ENCODE results near the gene TRAF3IP1.
"Not testable (repeated sequence)": the region's sequence is repeated elsewhere in the genome, so short reads cannot be mapped to it uniquely, and the experiment has no call there.

The TRAF3IP1 gene

DNA sequence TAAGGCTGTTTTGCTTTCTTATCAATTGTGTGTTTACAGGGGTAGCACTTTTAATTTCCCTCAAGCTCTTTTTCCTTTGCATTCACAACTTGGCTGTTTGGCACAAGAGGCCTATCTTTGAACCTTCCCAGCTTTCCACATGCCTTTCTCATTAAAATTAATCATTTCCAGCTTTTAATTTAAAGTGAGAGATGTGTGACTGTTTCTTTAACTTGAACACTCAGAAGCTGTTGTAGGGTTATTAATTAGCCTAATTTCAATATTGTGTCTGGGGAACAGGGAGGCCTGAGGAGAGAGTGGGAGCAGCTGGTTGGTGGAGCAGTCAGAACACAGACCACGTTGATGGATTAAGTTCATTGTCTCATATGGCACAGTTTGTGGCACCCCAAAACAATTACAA lies 111.1 kb downstream of the TRAF3IP1 start:
- no peak for DNase-seq

DNA sequence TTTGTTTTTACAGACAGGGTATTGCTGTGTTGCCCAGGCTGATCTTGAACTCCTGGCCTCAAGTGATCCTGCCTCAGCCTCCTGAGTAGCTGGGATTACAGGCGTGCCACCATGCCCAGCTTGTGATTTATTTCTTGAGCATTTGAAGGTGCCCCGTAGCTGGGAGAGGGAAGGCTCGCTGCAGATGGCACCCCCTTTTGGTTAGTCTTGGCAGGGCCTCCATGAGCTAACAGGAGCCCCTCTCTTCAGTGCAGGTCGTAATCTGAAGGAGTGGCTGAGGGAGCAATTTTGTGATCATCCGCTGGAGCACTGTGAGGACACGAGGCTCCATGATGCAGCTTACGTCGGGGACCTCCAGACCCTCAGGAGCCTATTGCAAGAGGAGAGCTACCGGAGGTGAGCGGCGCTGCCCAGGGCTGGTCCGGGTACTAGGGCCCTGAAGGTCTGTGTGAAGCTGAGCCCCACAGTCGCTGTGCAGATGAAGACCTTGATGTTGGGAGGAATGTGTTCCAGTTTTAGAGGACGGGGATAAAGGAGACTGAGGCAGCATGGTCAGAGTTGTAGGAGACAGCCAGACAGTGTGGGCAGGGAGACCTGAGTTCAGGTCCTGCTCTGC lies 113.1 kb downstream of the TRAF3IP1 start:
- no peak for DNase-seq

DNA sequence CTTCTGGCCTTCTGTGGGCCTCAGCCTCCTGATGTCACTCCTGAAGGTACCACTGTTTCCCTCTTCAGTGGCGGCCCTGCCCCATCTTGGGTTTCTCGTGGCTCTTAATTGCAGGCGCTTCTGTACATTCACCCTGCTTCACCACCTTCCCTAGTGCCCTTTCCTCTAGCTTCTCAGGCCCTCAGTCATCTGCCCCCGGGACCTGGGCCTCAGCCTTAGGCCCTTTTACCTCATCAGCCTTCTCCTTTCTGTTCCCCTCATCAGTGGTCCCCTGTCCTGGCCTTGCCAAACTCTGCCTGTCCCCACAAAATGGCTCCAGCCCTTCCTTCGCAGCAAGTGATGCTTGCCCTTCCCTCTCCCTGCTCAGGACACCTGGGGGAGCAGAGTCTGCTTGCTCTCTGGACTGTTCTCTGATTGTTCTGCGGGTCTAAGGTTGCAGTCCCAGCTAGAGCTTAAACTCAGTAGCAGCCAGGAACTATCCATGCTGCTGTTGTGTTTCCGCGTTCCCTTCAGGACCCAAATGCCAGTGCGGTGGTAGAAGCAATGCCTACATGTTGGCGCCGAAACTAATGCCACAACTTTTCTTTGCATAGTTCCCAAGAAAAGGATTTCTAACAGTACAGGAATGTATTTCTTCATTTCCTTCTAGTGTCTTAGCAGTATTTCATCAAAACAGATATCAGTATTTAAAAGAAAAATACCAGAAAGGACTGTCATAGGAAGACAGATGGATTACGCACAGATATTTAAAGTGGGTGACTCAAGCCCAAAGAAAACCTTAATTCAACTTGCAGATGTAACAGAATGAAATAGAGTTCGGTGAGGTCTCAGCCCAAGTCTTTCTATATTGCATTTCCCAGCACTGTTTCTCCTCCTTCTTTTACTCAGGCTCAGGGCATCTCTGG lies 113.9 kb downstream of the TRAF3IP1 start:
- no peak for DNase-seq

DNA sequence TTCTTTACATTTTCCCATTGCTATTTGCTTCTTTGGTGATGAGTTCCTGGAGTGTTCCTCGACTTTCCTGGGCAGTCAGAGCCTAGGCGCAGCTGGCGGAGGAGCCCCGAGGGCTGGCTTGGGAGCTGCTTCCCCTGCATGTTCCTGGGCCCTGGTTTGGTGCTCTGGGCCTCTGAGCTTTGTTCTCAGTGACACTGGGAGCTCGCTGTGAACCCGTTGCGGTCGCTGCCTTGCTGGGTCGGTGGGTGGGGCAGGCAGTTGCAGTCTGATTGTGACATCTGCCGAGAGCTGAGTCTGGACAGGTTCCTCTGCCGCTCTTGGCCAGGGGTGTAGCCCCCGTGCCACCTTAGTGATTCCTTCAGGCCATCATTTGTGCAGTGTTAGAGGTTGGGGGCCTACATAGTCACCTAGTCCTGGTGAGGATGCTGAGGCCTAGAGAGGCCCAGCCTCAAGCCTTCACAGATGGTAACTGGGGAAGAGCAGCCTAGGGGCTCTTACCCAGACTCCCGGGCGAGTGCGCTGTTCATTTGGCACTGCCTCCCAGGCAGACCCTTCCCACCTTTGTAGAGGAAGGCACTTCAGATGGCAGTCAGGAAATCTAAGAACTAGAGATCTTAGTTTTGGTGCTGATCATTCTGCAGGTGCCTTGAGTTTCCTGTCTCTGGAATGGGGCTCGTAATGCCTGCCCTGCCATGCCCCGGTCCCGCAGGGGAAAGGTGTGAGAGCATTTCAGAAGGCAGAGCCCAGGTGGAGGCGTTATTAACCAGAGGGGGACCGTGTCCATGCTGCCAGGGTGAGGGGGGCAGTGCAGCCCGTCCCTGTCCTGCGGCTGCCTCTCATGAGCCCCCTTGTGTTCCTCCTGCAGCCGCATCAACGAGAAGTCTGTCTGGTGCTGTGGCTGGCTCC lies 114.8 kb downstream of the TRAF3IP1 start:
- DNase-seq, result no peak

DNA sequence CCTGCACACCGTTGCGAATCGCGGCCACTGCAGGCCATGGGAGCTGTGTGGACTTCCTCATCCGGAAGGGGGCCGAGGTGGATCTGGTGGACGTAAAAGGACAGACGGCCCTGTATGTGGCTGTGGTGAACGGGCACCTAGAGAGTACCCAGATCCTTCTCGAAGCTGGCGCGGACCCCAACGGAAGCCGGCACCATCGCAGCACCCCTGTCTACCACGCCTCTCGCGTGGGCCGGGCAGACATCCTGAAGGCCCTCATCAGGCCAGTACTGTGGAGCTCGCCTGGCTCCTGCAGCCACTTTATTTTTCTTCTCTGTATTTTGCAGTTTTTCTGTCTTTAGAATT lies 115.4 kb downstream of the TRAF3IP1 start:
- DNase-seq, result no peak

DNA sequence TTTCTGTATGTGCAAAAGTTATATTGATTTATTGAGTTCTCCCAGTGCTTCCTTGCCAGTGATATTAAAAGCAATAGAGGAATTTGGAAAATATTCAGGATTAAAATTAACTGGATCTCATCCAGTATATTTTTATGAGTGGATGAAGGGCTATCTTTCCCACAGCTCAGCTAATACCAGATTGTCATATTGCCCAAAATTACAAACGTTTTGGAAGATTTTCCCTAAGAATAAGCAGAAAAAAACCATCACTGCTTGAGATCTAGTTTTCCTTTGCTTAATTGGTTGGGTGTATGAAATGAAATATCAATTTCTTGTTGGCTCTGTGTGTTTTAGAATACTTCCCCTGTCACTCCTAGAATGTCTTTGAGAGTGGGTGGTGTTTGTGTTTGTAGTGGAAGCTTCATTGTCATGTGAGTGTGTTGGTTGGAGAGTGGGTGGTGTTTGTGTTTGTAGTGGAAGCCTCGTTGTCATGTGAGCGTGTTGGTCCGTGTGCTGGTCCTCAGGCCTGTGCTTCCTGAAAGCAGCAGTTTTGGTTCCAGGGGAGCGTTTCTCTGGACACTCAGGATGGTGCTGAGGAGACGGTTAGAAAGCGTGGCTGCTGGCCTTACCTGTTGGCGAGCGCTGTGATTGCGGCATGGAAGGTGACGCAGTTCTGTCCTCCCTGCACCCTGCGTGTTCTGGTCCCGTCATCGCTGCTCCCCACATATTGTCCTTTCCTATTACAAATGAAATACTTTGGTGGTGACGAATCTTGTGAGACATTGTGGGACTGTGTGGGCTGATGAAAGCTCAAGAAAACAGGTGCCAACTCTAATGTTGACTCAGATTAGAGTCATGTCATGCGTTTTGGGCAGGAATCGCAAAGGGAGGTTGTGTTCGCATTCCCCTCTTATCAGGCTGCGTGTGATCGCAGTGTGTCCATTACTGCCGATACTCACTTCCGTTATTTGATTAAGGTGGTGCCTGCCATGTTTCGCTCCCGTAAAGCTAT lies 118.8 kb downstream of the TRAF3IP1 start:
- DNase-seq, result peak in 3 of 5 experiments; percentile 19 to 75 (median 52)

DNA sequence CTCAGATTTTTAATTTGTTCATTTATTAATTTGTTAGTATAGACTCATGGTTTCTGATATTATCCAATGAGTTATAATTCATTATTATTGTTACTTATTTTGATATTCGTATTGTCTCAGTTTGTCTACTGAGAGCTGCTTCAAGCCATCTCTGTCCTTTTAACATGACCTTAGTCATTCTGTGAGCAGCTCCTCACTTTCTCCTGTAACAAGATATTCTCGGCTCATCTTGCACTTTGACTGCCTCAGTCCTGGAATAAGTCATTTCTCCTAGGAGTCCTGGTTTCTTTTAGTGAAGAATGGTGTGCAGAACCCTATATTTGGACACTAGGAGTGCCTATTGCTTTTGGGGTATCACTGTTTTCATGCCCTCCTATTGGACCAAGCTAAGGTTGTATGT lies 119.6 kb downstream of the TRAF3IP1 start:
- DNase-seq, result no peak

DNA sequence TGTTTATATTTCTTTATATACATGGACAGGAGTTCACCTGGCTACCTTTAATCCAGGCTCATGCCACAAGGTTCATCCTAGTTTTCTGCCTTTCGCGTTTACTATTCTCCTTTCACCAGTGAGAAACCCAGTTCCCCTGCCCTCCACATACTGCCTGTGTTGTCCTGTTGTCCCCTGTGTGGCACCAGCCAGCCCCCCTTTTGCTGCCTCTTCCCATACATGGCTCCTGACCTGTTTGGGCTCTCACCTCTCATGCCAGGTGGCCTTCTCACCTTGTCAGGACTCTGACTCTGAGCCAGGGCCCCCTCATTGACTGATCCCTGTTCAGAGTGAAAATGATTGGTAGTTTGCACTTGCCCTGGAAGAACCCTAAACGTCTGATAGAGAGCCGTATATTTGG lies 120.0 kb downstream of the TRAF3IP1 start:
- DNase-seq, result no peak

DNA sequence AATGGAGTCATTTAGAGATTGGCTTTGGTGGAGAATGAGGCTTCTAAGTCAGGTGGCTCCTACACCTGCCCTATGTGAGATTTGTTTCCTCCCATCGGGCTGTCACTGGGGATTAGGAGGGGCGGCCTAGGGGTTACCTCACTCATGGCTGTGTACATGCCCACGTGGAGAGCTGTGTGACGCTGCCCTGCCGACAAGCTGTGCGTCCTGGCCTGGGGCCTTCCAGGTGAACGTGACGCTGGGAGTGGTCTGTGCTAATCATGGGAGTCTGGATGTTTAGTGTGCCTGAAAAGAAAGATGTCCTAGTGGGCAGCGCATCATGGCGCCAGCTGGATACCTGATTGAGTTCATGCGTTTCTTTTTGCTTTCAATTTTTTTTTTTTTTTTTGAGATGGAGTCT lies 120.4 kb downstream of the TRAF3IP1 start:
- no peak for DNase-seq

DNA sequence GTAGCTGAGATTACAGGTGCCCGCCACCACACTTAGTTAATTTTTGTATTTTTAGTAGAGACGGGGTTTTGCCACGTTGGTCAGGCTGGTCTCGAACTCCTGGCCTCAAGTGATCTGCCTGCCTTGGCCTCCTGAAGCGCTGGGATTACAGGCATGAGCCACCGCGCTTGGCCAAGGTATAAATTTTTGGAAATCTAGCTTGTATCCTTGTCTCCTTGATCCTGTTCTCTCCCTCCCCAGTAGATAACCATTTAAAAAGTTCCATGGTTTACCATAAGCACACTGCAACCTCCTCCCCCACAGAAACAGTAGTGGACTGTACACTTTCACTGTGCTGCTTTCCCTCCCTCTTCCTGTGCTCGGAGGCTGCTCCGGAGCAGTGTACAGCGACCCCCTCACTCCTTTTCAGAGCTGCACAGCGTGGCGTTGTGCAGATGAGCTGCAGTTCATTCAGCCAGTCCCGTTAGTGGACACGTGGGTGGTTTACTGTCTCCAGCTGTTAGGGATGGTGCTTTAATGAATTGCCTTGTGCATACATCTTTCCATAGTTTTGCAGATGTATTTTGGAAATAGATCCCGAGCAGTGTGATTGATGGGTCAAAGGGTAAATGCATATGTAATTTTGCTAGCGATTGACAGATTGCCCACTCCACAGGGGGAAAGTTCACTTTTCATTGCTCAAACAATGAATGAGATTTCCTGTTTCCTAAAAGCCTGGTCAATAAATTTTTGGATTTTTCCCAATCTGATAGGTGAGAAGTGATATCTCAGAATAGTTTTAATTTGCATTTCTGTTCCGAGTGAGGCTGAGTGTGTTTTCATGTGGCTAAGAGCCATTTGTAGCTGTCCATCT lies 121.2 kb downstream of the TRAF3IP1 start:
- no peak for DNase-seq

DNA sequence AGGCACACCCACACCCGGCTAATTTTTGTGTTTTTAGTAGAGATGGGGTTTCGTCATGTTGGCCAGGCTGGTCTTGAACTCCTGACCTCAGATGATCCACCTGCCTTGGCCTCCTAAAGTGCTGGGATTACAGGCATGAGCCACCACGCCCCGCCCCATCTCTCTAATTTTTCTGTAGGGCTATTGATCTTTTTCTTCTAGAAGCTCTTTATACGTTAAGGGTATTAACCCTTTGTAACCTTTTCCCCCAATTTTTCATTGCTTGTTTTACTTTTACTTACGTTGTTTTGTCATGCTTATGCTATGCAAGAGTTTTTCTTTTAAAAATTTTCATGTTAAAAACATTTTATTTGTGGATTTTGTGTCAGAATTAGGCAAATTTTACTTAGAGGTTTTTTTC lies 121.9 kb downstream of the TRAF3IP1 start:
- DNase-seq, result not testable (repeated sequence)

DNA sequence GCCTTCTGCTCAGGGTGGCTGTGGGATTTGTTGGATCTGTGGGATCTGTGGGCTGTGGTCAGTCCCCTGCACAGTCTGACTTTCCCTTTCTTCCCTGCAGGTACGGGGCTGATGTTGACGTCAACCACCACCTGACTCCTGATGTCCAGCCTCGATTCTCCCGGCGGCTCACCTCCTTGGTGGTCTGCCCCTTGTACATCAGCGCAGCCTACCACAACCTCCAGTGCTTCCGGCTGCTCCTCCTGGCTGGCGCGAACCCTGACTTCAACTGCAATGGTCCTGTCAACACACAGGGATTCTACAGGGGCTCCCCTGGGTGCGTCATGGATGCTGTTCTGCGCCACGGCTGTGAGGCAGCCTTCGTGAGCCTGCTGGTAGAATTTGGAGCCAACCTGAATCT lies 123.9 kb downstream of the TRAF3IP1 start:
- no peak for DNase-seq

DNA sequence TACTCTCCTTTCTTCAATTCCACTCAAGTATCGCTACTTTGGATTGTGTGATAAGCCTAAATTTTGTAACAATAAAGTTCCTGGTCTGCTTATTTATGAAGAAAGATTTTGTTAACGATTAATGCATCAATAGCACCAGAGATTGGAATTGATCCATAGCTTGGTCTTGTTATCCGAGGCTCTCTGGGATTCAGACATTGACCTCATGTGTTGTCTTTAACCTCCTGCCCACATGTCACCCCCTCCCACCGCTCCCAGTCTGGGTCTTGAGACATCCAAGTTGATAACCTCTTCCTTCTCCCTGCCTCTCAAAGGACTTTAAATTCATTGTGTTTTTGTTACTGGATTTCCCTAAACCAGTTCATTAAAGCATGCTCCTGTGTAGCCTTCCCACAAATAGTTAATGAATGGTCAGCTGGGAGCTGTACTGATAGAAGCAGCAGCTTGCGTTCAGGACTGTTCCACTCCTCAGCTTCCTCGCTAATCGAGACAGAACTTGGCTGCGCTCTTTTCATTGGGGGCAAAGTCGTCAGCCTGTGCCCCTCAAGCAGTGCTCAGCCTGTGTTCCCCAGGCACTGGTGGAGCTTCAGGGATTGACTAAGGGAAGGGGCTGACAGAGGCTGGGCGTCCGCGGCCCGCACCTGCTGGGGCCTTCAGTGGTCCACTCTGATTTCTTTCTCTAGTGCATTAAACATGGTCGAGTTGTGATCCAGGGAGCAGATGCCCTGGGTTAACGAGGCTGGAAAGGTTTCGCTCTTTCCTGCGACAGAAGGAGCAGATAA lies 125.3 kb downstream of the TRAF3IP1 start:
- DNase-seq, result no peak

DNA sequence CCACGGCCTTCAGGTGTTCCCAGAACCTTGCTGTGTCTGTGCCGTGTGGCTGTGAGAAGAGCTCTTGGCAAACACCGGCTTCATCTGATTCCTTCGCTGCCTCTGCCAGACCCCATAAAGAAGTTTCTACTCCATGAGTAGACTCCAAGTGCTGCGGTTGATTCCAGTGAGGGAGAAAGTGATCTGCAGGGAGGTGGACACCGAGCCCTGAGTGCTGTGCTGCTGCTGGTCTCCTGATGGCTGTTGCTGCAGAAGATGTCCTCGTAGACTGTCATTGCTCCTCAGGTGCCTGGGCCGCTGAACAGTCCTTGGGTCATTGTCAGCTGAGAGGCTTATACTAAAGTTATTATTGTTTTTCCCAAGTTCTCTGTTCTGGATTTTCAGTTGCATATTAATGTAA lies 126.1 kb downstream of the TRAF3IP1 start:
- no peak for DNase-seq

DNA sequence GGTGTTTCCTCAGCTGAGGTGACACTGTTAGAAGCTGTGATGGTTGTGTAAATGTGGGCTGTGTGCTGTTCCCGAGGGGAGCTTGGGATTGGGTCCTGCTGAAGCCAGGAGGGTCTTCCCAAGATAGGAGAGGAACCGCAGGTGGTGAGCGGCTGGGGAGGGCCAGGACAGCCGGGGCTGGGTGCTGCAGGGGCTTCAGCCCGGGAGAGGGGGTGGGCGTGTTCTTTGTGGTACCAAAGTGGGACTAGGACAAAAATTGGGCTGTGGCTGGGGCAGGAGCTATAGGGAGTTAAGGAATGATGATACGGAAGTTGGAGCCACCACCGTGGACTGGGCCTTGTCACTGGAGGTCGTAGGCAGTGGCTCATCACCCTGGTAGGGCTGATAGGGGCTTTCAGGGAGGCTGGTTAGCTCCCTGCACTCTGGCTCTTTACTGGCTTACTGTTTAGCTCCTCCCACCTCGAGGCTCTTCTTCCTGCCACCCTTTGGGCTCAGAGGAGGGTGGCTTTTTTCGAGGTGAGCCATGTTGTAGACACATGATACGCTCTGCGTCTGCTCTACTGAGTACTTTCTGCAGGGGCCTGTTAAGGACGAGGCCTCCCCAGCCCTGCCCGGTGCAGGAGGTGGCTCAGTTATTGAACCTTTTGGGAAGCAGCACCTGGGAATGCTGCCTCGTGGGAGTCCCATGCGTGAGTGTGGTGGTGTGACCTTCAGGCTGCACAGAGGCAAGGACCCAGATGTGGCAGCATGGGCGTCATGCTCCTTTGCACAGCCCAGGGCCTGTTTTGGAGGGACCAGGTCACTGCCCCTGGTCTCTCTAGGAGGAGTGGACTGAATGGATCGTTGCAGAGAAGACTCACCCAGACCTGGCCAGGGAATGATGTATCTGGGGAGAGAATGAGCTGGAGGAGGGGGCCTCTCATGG lies 128.0 kb downstream of the TRAF3IP1 start:
- DNase-seq, result no peak

DNA sequence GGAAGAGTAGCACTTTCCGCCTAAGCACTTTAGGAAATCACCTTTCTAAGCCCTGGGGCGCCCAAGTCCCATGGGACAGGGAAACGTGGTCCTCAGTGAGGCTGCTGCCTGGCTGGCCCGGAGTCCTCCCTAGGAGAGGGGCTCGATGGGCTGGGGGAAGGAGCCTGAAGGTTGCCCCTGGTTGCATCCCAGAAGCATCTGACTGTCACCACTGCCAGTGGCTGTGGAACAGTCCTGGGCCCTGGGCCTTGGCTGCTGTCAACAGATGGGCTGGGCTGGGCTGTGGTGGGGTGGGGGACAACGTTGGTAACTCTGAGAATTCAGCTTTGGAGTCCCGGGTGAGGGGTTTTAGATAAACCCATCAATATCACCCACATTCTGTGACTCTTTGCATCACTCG lies 128.9 kb downstream of the TRAF3IP1 start:
- no peak for DNase-seq

DNA sequence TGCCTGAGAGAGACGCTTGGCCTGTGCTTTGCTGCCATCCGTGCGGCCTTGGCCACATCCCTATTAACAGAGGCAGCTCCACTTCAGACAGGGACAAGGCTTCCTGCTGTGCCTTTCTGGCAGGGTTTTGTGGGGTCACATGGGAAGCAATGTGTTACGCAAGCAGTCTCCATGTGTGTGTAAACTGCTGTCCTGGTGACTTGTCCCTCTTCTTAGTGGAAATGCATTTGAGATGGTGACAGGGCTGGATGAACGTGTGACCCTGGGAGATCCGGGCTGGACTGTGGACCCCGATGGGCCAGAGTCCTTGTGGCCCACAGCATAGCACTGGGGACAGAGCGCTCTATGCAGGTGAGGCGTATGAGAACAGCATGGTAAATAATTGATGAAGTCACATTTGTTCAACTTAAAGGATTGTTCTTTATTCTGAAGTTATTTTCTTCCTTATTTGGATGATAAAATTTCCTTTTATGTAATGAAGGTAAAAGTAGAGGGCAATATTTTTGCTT lies 129.6 kb downstream of the TRAF3IP1 start:
- DNase-seq, result no peak

DNA sequence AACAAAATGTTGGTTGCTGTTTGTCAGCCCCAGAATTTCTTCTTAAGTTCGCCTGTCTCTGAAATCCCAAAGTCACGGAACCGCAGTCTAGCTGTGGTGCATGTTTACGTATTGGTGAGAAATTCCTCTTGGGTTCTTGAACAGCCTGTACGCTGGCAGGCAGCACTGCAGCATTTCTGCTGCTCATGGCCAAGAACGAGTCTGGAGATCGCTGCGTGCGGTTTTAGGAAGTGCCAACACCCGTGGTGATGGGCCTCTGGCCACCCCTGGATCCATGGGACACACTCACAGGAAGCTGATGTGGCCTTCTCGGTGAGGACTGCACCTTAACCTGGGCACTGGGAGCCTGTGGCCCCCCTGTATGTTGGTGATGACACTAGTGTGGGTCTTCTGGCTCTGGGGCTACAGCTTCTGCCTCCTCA lies 130.1 kb downstream of the TRAF3IP1 start:
- DNase-seq, result no peak
